Measurements from ENCODE around the gene DNAJC17.

DNAJC17 gene

GRCh38 chr15:40828447-40829036 lies 21.3 kb upstream of the DNAJC17 start, which contains the start of gene PPP1R14D:
Gene PPP1R14D (minus strand): TSS chr15:40828708. CDS start chr15:40828641, 67 bp downstream.
- no peak for DNase-seq

DNA sequence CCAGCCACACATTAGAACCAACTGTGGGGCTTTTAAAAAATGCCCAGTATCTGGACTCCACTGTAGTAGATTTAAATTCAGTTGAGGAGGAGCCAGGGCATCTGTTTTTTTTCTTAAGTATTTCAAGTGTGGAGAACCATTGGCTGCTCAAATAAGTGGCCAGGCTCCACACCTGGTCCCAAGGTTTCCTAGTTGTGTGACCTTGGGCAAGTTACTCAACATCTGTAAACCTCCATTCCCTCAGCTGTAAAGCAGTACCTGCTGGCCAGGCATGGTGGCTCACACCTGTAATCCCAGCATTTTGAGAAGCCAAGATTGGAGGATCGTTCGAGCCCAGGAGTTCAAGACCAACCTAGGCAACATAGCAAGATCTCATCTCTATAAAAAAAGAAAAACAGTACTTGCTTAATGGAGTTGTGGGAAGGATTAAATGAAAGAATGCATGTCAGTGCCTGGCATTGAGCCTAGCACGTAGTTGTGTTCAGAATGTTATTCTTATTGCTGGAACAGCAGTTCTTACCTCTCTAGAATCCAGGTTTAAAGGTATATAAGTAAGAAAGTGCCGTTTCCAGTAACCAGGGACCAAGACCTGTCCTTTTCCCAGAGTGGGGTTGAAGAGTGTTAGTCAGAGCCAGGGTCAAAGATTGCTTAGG lies 19.3 kb upstream of the DNAJC17 start:
- DNase-seq, result no peak

DNA sequence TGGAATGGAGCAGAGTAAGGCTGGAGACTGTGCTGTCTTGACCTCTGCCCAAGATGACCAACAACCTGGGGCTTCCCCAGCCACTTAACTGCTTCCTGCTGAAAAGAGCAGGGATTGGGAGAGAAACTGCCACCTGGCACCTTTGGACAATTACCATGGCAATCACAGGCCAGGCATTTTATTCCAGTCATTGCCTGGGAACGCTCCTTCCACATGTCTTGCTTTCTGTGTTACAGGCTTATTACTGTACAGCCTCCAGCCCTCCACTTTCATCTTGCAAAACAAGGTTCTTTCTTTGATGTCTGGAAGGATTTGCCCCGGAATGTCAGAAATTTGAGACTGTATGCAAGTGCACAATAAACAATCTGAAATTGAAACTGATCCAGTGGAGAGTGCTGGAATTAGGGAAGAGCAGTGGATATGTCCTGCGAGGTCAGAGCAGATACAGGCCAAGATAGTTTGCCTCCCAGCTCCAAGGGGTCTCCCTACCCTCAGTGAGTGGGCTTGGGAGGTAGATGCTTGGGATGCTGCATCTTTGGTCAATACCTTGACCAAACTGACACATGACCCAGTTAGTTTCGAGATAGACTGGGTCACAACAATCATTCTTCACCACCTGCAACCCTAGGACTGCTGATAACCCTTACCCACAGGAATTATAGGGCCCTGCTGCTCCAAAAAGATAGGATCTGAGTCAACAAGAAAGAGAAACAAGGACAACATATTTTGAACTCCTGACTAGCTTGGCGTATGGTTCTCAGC lies 18.6 kb upstream of the DNAJC17 start:
- DNase-seq, result no peak

GRCh38 chr15:40823572-40824343 lies 16.5 kb upstream of the DNAJC17 start:
- no peak for DNase-seq

- DNase-seq, result no peak
Observed at GRCh38 chr15:40821195-40821594, 13.9 kb upstream of the DNAJC17 start.

DNA sequence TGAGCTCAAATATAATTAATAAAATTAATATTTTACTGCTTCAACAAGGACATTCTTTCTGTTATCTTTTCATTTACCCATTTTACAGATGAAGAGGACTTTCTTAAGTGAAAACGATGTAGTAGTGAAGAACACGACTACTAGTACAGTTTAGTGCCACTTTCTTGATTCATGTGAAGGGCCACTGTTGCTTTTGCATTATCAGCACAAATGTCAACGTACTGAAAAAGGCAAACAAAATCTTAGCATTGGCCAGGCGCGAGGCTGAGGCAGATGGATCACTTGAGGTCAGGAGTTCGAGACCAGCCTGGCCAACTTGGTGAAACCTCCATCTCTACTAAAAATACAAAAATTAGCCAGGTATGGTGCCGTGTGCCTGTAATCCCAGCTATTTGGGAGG lies 11.8 kb upstream of the DNAJC17 start:
- DNase-seq, result no peak

GRCh38 chr15:40815042-40815698 lies 7.9 kb upstream of the DNAJC17 start:
- DNase-seq, result no peak

GRCh38 chr15:40812721-40813425 lies 5.6 kb upstream of the DNAJC17 start:
- no peak for DNase-seq

- no peak for DNase-seq
Observed at GRCh38 chr15:40808861-40809450, 1.7 kb upstream of the DNAJC17 start.

DNA sequence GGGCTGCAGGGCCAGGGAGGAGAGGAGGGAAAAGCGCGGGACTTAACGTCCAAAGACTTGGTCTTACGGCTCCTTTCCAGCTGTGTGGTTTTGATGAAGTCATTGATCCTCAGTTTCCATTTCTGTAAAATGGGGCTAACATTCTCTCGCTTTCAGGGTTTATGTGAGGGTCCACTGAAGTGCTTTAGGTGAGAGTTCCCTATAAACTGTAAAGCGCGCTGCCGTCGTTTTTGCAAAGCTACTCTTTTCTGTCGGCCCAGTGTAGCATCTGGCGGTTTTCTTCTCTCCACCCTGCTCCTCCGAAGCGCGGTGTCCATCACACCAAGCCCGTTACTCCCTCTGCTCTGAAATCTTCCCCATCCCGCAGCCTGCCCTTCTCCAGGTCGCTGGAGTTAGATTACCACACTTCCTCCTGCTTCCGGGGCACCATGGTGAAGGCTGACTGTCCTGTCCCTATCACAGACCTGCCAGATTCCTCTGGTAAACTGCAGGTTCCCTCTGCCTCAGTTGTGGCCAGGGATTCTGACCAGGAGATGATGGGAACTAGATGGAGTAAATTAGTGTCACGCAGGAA lies 702 bp upstream of the DNAJC17 start:
- DNase-seq, result no peak

DNA sequence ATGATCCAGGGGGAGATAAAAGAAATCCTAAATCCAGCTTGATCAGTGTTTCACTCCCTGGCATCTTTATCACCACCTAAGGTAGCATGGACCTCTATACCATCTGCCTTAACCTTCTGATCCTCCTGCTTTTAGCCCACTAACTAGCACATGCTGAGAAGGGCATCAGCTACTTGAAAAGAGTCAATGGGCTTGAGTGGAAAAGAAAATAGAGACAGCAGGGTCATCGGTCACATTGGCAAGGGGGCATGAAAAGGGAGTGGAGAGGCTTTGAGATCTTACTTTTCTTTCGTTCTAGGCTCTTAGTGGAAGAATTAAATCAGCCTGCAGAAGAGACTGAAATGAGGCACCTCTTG lies 623 bp downstream of the DNAJC17 start:
- DNase-seq, result no peak

DNA sequence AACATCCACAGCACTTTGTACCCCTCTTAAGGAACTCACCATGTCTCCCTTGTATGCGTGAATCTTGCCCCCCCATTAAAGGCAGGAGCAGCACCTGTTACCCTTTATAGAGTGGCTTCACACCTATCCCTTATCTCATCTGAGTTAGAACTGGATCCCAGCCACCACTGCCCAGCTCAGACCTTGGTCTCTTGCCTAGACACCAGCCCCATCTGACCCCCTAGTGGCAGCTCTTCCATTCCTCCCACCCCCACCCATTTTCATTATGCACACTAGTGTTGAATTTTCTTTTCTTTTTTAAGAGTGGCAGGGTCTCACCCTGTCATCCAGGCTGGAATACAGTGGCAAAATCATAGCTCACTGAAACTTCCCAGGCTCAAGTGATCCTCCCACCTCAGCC lies 3.6 kb downstream of the DNAJC17 start:
- no peak for DNase-seq

DNA sequence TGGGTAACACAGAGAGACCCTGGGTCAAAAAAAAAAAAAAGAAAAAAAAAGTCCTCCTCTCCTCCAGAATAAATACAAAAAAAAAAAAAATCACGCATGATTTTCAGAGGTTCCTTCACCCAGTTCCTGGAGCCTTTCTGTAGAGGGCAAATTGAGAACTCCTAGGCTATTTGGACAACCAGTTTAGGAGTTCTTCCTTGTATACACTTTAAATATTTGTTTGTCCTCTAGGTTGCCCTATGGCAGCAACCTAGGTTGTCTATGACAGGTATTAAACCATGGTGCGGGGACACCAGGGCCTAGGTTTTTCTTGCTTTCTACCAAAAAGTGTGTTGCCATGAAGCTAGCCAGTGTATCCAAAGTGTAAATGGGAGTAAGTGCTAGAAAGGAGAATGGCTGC lies 4.2 kb downstream of the DNAJC17 start:
- DNase-seq, result no peak

- DNase-seq, result no peak
Observed at GRCh38 chr15:40799523-40799922, 7.8 kb downstream of the DNAJC17 start.

GRCh38 chr15:40796512-40796911 lies 10.8 kb downstream of the DNAJC17 start:
- no peak for DNase-seq

DNA sequence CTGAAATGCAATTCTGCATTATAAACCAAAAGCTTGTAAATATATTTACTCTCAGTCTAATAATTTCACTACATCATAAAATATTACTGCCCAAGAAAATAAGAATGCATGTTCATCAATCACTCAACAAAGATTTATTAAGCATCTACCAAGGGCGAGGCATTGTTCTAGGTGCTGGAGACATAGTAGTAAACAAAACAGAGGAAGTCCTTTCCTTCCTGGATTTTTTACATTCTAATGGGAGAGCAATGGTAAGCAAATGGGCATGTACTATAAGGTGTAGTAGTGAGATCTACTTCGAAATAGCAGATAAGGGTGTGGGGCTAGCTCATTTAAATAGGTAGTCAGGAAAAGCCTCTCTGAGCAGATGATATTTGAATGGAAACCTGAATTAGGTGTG lies 11.2 kb downstream of the DNAJC17 start:
- DNase-seq, result no peak

DNA sequence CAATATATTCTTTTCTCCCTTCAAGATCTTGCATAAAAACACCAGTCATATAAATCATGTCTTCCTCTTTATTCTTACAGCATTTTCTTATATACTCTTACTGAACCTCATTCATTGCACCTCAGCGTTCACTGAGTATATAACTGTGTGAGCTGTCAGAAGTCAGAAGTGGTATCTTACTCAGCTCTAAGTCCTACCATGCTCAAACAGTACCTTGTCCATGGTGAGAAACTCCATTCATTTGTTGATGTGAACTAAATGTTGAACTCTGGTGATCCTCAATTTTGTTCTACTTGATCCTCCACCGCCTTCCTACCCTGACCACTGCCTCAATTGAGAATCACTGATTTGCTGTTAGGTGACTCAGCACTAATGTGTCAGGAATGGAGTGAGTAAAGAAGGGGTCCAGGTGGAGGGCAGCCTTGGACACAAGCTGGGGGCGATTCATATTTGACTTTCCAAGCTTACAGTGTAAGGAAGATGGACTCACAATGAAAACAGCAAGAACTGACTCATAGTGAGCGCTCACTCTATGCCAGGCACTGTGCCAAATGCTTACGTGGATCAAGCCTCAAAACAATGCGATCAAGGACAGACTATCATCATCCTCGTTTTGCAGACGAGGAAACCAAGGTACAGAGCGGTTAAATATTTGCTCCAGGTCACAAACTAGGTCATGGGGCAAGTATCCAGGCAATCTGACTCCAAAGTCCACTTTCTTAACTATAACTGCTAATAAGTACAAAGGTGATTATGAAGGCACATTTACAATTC lies 13.9 kb downstream of the DNAJC17 start:
- no peak for DNase-seq

GRCh38 chr15:40792394-40792793 lies 14.9 kb downstream of the DNAJC17 start:
- no peak for DNase-seq

DNA sequence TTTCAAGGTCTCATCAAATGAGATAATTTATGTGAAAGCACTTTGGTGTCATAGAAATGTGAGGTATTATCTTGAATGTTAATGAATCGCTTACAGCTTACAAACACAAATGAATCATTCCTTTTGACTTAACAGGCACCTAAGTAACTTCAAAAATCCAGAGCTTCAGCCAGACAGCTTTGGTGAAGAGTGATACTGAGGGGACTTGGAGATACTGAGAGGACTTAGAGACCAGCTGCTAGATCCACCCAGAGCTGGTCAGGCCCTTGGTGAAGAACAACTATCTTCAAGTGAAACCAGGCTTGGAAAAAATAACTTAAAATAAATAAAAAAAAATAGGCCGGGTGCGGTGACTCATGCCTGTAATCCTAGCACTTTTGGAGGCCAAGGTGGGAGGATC lies 16.6 kb downstream of the DNAJC17 start:
- no peak for DNase-seq

DNA sequence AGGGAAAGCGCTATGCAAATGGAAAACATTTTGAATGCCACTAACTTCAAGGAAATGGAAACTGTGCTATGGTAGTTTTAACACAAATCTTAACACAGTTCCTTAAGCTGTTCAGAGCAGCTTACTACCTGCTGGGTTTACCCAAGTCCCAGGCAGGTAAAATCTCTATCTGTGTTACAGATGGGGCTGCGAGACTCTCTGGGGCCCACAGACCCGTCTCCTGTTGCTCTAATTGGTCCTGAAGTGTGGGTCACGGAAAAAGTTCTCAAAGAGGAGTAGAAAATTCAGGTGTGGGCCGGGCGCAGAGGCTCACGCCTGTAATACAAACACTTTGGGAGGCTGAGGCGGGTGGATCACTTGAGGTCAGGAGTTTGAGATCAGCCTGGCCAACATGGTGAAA lies 17.3 kb downstream of the DNAJC17 start:
- DNase-seq, result no peak

DNA sequence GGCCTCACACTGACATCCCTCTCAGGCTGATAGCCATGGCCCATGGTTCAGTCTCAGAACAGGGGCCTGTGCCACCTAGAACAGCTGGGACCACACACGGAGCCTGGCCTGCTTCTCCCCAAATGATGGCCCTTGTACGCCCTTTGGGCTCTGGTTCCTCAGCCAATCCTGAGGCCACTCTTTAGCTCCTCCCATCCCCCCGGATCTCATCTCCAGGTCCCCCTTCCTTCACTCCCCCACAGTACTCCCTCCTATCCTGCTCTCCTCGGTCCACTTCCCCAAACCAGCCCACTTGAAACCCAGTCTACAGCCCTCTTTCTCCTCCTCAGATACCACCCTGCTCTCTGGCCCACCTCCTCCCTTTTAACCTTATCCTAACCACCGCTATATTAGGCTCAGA lies 18.2 kb downstream of the DNAJC17 start:
- no peak for DNase-seq
